Kidney (tissue), 14 donors: ENCODE data around the gene AHSP. TPM values are rescaled to one million over a fixed set of nuclear protein-coding genes. Genes with fewer than 3 reads are reported as not detected.

Experiments
- DNase-seq, 5 donors: peaks; one replicate each; pipeline ENCODE4 v3.0.0-alpha.2; 2013 to 2020
- FAIRE-seq: peaks from 2 replicates; lab custom pipeline; 2012; peaks lifted over from hg19 to GRCh38; lab: Jason Lieb, UNC
- H3K27ac ChIP-seq, 2 donors: one replicate each; pipeline ENCODE4 v1.7.0; 2013; ENCODE audit warnings: low read depth in 2 of 2, low read length in 2 of 2, inconsistent platforms in 1 of 2
- H3K27me3 ChIP-seq: one replicate; pipeline ENCODE4 v1.7.1; 2013; ENCODE audit warnings: low read length, inconsistent platforms; ENCODE audit not compliant: control insufficient read depth, insufficient read depth
- H3K36me3 ChIP-seq, 3 donors: one replicate each; pipeline versions ENCODE4 v1.7.0 to v1.7.1; 2013; ENCODE audit warnings: low read length in 3 of 3, control low read depth in 1 of 3, inconsistent platforms in 1 of 3; ENCODE audit not compliant: insufficient read depth in 3 of 3, control insufficient read depth in 2 of 3
- H3K4me1 ChIP-seq, 3 donors: one replicate each; pipeline versions ENCODE4 v1.7.0 to v1.7.1; 2013; ENCODE audit warnings: low read length in 3 of 3, inconsistent platforms in 1 of 3, low read depth in 1 of 3; ENCODE audit not compliant: control insufficient read depth in 2 of 3, insufficient read depth in 2 of 3
- H3K4me3 ChIP-seq, 3 donors: one replicate each; pipeline versions ENCODE4 v1.7.0 to v1.8.1; 2013; ENCODE audit warnings: low read length in 3 of 3, control low read depth in 1 of 3, inconsistent platforms in 1 of 3
- H3K9ac ChIP-seq, 3 donors: one replicate each; pipeline versions ENCODE4 v1.7.0 to v1.7.1; 2013; ENCODE audit warnings: low read length in 3 of 3, control low read depth in 1 of 3, inconsistent platforms in 1 of 3
- H3K9me3 ChIP-seq, 3 donors: one replicate each; pipeline versions ENCODE4 v1.7.0 to v1.7.1; 2013; ENCODE audit warnings: low read length in 3 of 3, control low read depth in 1 of 3, inconsistent platforms in 1 of 3; ENCODE audit not compliant: control insufficient read depth in 2 of 3, insufficient read depth in 1 of 3
- CTCF ChIP-seq: IDR thresholded peaks from 3 replicates; pipeline ENCODE4 v1.5.1; 2012; ENCODE audit warnings: mild to moderate bottlenecking, moderate library complexity, borderline replicate concordance; ENCODE audit not compliant: insufficient read depth; ENCODE audit errors: extremely low read depth
- intact Hi-C: fragments of 100-400 bp; cut with DNase I; formaldehyde crosslinking; loops from one replicate; pipeline ENCODE4 v1.11.1; 2022
- polyA plus RNA-seq: library from polyadenylated mRNA; stranded (reverse); fragments of 350-450 nt; fragmentation: Illumina TruSeq; extraction: RNeasy Lipid Tissue Mini Kit (QIAGEN cat#74804); gene quantifications from one replicate; pipeline ENCODE4 v1.2.3, GENCODE V29; 2014; ENCODE audit warnings: low read depth, low replicate concordance; ENCODE audit not compliant: insufficient read depth
- total RNA-seq: library from RNA; stranded (reverse); fragmentation: NEBNext Ultra II Directional; extraction: Animal tissue kit (Norgen Biotek cat#: 25700); gene quantifications from one replicate; pipeline ENCODE4 v1.2.1, GENCODE V29; 2021
- donor health status: control.
- donor health status: control.
- donor health status: control.
- donor health status: control.
- donor health status: control.
- donor health status: DM: yes; HTN: yes; CAD: no.
- donor health status: Normal renal cell carcinoma (clear cell type).

The AHSP gene
- total and polyA plus RNA-seq, 2 donors from 2014 or later, result not detected

GRCh38 chr16:31496670-31497069, 31.0 kb upstream of the AHSP start:
- intact Hi-C loops, result no loop called here
- no peak for TF ChIP-seq CTCF
- no peak overlapping the region for H3K27ac ChIP-seq
- H3K9ac ChIP-seq, result no peak overlapping the region
- H3K4me1 ChIP-seq, result no peaks in the 10 kb centered on the region
- no peak for DNase-seq
- no peaks in the 10 kb centered on the region for H3K9me3 ChIP-seq
- H3K27me3 ChIP-seq, result no peaks in the 10 kb centered on the region
- H3K4me3 ChIP-seq, result no peak overlapping the region
- H3K36me3 ChIP-seq, result peaks cover 7 to 23% (median 11%) of the 10 kb centered on the region in 3 donors
- FAIRE-seq, result no peak

- Histone ChIP-seq H3K9me3 (no peaks in the 10 kb centered on the region), H3K4me1 (no peaks in the 10 kb centered on the region), H3K36me3 (peaks cover 7 to 12% (median 11%) of the 10 kb centered on the region in 3 donors), H3K4me3 (no peak overlapping the region), H3K27ac (no peak overlapping the region), H3K9ac (no peak overlapping the region), H3K27me3 (no peaks in the 10 kb centered on the region)
- FAIRE-seq (no peak), DNase-seq (no peak)
- intact Hi-C loops, result no loop called here
- TF ChIP-seq CTCF, result no peak
These were observed 29.2 kb upstream of the AHSP start for GRCh38 chr16:31498493-31498892.

- DNase-seq (no peak), FAIRE-seq (no peak)
- Histone ChIP-seq H3K27ac (no peak overlapping the region), H3K4me3 (no peak overlapping the region), H3K27me3 (no peaks in the 10 kb centered on the region), H3K9me3 (no peaks in the 10 kb centered on the region), H3K4me1 (no peaks in the 10 kb centered on the region), H3K36me3 (peaks cover 7 to 11% (median 9%) of the 10 kb centered on the region in 3 donors), H3K9ac (no peak overlapping the region)
- intact Hi-C loops, result no loop called here
- no peak for TF ChIP-seq CTCF
These were observed 27.8 kb upstream of the AHSP start for GRCh38 chr16:31499928-31500327.
